NCI-H2171 treated with DMSO at 0.1 percent for 48 hours (cell line): ENCODE measurements around the gene HPCAL4.

Source experiments
- DNase-seq: peaks from one replicate; lab custom pipeline; 2025; lab: John Stamatoyannopoulos, UW

The HPCAL4 gene

GRCh38 chr1:39649636-39650185, 41.5 kb downstream of the HPCAL4 start:
- no peak for DNase-seq

DNA sequence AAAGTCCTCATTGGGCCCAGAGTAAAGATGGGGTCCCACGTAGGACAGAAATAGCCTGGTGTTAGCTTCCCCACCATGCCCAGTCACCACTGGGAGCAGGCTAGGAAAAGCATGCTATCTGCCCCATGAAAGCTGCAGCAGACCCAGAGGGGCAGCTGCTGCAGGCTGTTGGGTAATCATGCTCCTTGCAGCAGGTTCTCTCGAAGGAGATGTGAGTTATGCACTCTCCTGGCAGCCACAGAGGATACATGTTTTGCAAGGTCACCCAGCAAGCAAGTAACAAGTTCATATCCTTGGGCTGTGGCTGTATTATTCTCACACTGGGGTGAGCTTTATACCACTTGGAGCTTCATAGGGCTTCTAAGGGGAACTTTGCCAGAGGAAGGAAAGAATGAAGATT, 42.7 kb downstream of the HPCAL4 start:
- no peak for DNase-seq

DNA sequence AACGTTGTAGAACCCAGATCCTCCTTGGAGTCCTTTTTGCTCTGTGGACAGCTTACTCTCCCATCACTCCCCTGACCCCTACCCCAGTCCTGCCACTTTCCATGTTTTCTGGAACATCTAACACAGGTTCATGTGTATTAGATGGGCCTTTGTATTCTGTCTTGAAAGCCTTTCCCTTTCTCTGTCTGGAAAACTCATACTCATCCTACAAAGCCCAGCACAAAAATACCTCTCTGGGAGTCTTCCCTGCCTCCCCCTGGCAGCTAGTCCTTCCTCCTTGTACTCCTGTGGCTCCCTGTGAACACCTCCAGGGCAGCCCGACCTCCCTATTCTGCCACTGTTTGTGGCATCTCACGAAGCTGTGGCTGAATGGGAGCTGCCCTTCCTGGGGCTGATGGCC, 44.0 kb downstream of the HPCAL4 start:
- no peak for DNase-seq

- peak; percentile 78 for DNase-seq
These were observed 44.8 kb downstream of the HPCAL4 start for GRCh38 chr1:39646232-39647081.

GRCh38 chr1:39645411-39646043, 45.7 kb downstream of the HPCAL4 start:
- DNase-seq = no peak

- no peak for DNase-seq
These were observed 47.5 kb downstream of the HPCAL4 start for GRCh38 chr1:39643705-39644104.

DNA sequence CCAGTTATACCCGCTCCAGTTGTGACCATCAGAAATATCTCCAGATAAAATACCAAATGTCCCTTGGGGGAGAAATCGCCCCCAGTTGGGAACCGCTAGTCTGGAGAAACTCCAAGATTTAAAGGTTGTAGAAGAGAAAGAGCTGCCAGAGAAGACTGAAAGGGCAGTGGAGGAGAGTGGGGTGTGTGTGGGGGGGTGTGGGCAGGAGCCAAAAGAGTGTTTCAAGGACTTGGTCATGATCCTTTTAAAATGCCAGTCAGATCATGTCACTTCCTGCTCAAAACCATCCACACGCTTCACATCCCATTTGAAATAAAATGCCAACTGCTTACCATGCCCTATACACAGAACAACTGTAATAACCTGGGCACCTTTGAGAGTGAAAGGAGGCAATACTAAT, 48.4 kb downstream of the HPCAL4 start:
- DNase-seq = no peak

DNA sequence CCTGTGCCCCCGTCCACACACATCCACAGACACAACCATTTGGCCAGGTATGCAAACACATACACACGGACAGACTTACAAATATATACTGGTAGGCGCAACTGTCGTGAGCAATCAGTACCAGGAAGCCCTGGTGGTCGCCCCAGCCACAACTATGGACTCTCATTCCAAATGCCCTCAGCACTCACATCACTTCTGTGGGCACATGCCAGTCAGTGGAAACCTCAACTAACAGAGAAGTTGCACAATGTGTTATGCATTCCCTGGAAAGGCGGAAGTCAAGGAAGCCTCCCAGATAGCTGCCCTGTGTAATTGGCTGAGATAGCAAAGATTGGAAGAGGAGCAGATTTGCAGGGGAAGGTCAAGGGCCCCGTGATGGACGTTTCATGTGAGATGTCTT, 50.4 kb downstream of the HPCAL4 start:
- no peak for DNase-seq

- peak; percentile 59 for DNase-seq
These were observed 51.7 kb downstream of the HPCAL4 start, which contains the start of gene HEYL for GRCh38 chr1:39639305-39640130. HEYL (minus strand) TSS chr1:39639643; CDS start chr1:39639625, 18 bp downstream.

DNA sequence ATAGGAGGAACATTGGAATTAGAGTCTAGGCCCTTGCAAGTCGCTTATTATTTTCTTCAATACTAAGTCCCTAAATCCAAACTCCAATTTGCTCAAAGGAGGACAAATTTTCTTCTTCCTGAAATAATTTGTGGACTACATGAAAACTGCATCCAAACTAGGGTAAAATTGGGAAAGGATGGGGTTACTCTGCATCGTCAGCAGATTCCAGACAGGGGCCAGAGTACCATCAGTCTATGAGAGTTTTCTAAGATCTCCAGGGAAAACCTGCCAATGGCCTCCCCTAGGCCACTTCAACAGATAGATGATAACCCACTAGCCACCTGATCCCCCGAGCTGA, 52.3 kb downstream of the HPCAL4 start:
- no peak for DNase-seq

DNA sequence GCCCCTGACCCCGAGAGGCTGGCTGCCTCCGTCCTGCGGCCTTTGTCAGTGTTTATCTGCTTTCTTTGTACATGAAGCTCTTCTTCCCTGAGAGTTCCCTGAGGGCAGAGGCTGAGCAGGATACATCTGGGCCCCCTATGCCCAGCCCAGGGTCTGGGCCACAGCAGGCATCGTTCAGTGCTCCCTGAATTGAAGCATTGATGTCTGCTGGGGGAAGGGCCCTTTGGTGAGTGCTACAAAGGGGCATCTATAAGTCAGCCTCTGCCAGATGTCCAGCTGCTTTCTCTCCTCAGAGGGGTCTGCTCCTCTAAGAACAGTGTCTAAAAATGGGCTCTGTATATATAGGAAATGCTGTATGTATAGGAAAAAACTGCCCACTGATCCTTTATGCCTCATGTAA, 53.9 kb downstream of the HPCAL4 start:
- no peak for DNase-seq

- DNase-seq = no peak
These were observed 55.4 kb downstream of the HPCAL4 start for GRCh38 chr1:39635871-39636210.

DNA sequence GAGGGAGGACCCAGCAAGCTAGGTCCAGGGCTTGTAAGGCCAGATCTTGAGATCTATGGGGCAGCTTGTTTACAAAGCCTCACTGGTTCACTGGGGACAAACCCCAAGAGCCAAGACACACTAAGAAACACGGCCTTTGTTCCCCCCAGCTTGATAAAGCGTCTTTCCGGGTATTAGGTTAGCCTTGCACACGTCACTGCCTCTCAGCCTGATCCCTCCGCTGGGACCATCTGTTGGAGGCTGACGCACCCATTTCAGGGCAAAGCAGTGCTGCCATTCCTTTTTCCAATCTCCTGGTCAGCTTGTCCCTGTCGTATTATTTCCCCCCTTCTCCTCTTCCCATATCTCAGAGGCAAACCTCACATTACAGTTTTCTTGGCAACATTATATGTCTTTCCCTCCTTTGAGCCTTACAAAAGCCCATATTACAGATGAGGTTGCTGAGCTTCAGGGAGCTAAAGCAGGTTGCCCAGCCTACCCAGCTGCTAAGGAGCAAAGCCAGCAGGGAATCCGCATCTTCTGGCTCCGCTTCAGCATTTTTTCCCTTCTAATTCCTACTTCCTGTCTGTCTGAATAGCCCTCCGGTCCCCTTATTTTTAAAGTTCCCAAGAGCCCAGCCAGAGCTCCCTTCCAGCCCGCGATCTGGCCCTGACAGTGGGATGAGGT, 55.9 kb downstream of the HPCAL4 start:
- peak; percentile 31 for DNase-seq

DNA sequence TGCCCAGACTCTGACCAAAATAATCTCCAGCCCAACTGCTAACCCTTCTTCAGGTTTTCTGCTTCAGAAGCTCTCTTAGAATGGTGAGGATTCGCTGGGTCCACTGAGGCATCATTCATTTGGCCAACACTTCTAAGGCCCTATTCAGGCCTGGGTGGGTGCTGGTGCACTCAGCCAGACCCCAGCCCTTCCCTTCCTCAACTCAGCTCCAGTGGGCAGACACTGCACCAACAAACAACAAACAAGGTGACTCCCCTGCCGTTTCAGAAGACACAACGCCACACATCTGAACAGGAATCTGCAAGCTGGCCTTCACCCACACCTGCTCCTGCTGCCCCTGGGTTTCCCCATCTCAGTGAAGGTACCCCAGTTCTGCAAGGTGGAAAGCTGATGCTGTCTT, 57.8 kb downstream of the HPCAL4 start:
- no peak for DNase-seq

DNA sequence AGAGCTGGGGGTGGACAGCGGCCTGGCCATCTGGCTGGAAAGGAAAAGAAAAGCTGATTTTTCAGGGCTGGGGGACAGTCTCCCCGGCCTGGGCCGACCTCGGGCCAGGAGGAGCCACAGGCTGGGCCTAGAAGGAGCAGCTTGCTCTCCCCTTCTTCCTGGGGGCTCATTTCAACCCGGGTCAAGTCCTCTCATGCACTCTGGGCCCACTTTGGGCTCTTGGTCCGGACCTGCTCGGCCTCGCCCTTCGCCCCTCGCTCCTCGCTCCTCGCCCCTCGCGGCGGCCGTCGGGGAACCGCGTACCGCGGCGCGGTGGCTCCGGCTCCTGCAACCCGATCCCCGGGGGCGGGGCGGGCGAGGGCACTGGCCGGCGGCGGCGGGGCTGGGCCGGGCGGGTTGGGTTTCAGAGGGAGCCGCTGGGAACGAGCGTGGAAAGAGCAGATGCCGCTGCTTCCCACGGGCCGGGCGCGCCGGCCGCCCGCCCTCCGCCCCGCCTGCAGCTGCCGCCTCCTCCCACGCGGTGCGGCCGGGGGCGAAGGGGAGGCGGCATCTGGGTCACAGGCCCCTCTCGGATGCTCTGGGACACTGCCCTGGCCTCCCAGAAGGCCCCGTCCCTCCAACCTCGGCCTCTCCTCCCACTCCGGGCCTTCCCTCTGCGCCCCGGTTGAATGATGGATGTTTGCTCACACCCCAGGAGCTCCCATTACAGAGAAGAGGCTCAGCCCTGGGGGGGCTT, 58.4 kb downstream of the HPCAL4 start:
- no peak for DNase-seq

GRCh38 chr1:39632323-39632681, 58.9 kb downstream of the HPCAL4 start:
- DNase-seq = no peak

DNA sequence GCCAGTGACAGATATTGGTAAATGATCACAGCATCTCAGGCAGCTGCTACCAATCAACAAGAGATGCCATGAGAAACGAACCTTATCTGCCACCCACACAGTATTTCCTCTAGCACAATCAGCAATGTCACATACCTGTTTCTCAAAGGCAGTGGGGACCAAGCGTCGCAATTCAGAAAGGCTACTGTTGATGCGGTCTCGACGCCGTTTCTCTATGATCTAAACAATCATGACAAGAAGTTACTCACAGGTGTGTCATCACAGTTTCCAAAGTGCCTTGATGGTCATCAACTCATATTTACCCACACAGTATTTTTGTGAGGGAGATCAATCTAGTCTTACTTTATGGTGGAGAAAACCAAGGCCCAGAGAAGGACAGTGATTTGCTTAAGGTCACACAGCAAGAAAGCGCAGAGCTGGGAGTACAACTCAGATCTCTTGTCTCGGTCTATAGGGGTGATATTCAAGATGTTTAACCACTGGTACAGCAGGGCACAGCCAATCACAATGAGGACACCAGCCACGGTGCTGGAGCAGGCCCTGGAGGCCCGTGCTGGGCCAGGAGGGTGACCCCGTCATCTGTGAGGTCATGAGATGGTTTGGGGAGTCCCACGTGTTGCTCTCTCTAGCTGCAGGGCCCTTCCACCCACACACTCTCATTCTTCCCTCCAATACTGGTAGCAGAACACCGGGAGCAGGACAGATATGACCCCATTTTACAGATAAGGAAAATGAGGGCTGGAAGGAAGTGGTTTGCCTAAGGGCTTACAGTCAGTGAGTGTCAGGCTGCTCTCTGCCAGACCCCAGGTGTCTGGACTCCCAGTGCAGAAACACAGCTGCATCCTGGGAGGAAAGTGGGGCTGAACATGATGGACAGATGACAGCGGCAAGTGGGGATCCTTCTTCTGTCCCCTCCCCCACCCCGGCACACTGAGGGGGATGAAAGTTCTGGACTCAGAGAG, 59.6 kb downstream of the HPCAL4 start:
- no peak for DNase-seq

DNA sequence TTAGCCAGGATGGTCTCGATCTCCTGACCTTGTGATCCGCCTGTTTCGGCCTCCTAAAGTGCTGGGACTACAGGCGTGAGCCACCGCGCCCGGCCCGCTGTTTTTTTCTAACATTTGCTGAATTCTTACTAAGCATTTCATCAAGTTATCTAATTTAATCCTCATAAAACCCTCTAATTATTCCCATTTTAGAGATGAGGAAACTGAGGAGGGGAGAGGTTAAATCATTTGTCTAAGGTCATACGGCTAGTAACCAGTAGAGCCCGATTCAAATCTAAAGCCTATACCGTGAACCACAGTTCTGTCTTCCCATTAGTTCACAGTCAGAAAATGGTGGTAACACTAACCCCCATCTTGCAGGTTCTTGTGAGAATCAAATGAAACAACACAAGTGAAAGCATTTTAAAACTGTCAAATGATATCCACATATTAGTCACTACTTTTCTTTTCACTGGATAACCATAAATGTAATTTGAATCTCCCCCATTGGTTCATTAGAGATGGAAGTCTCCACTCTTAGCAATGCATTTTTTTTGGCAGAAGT, 62.4 kb downstream of the HPCAL4 start:
- DNase-seq = no peak
